ENCODE data around the gene CEACAM8.
A peak's percentile ranks its signal among the peaks of the same experiment; 100 is the strongest.
"Not testable (repeated sequence)": the region's sequence is repeated elsewhere in the genome, so short reads cannot be mapped to it uniquely, and the experiment has no call there.

Gene CEACAM8

DNA sequence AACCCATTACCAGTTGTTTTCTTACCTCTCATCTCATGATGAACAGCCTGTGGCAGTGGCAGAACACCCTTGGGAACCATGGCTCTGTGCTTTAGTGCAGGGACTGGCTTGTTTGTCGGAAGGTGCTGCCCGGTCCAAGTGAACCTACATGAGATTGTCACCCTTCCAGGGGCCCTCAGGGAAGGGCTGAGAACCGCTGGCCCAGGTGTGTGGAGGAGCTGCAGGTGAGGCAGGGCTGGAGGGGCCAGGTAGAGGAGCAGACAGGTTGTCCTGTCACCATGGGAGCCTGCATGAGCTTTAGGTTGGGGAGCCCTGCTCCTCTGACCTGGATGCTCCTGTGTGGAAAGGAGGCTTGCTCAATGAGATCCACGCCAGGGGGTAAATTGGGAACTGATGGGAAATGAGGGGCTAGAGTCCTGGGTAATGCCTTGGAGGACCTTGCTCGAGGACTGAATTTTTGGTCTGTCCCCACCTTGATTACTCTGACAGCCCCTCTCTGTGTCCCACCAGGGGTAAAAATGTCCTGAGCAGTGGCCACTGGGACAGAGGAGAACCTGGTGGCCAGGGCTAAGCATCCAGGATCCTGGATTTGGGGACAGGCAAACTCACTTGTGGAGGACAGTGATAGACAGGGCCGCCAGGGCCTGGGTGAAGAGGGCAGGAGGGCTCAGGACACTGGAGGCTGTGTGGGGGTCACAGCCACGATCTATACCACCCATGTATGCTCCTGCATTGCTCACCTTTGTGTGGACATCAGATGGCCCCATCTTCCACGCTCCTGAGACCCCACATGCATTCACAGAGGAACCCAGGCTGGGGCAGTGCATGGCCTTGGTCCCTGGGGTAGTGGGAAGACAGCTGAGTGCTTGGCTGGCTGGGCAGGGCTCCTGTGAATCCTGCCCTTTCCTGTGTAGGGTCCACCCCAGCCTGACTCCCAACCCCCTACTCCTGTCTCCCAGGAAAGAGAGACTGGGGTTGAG lies 42.3 kb downstream of the CEACAM8 start:
- no peaks in the 10 kb centered on the region for H3K4me1 ChIP-seq (ENCODE audit: control insufficient read depth, insufficient read depth, low read length)
- H3K27ac ChIP-seq (ENCODE audit: extremely low read depth, low read depth, low read length), result no peak overlapping the region
- ChIA-PET CTCF (interaction anchor here (0.6 to 4.8 kb wide), 4 partner anchors 10 to 15 kb away, joined by 3 to 23 read pairs (median 6); no protein-coding TSS in a partner anchor), POLR2A (interaction anchor here (0.6 kb wide), 1 partner anchor 781 kb away, joined by 3 read pairs; no protein-coding TSS in a partner anchor)
- H3K4me3 ChIP-seq (ENCODE audit: low read depth, low read length), result no peak overlapping the region
- TF ChIP-seq KLF7 (tag by site-specific recombination; IDR thresholded peaks at IDR 0.05; ENCODE audit: borderline replicate concordance), result no peak
- no peak for TF ChIP-seq ZNF138 (tag by site-specific recombination; IDR thresholded peaks at IDR 0.05; ENCODE audit: borderline replicate concordance)
- no peak for TF ChIP-seq ZNF223 (tag by site-specific recombination; IDR thresholded peaks at IDR 0.05)
- TF ChIP-seq GLI4 (tag by site-specific recombination; IDR thresholded peaks at IDR 0.05), result no peak
- no peak for TF ChIP-seq ZSCAN30 (tag by site-specific recombination; IDR thresholded peaks at IDR 0.05)
- TF ChIP-seq, protein P1, sequence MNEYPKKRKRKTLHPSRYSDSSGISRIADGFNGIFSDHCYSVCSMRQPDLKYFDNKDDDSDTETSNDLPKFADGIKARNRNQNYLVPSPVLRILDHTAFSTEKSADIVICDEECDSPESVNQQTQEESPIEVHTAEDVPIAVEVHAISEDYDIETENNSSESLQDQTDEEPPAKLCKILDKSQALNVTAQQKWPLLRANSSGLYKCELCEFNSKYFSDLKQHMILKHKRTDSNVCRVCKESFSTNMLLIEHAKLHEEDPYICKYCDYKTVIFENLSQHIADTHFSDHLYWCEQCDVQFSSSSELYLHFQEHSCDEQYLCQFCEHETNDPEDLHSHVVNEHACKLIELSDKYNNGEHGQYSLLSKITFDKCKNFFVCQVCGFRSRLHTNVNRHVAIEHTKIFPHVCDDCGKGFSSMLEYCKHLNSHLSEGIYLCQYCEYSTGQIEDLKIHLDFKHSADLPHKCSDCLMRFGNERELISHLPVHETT (tag by site-specific recombination; IDR thresholded peaks at IDR 0.05), result no peak
- H3K36me3 ChIP-seq (ENCODE audit: control insufficient read depth in 2 of 2, insufficient read depth in 1 of 2, low read length in 2 of 2), result no peaks in the 10 kb centered on the region
- no peaks in the 10 kb centered on the region for H3K9me3 ChIP-seq (ENCODE audit: control insufficient read depth, insufficient read depth, low read depth, low read length)

DNA sequence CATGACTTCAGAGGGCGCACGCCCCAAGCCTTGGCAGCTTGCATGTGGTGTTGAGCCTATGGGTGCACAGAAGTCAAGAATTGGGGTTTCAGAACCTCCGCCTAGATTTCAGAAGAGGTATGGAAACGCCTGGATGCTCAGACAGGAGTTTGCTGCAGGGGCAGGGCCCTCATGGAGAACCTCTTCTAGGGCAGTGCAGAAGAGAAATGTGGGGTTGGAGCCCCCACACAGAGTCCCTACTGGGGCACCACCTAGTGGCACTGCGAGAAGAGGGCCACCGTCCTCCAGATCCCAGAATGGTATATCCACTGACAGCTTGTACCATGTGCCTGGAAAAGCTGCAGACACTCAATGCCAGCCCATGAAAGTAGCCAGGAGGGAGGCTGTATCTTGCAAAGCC lies 44.2 kb downstream of the CEACAM8 start:
- H3K4me1 ChIP-seq (ENCODE audit: control insufficient read depth, insufficient read depth, low read length); H3K4me3 ChIP-seq (ENCODE audit: low read depth, low read length); H3K36me3 ChIP-seq (ENCODE audit: control insufficient read depth in 2 of 2, insufficient read depth in 1 of 2, low read length in 2 of 2); H3K27ac ChIP-seq (ENCODE audit: extremely low read depth, low read depth, low read length); H3K9me3 ChIP-seq (ENCODE audit: control insufficient read depth, insufficient read depth, low read depth, low read length); POLR2A ChIA-PET: not testable (repeated sequence)
- CTCF ChIA-PET, result interaction anchor here (0.6 to 1.7 kb wide), 4 partner anchors 11 to 191 kb away, joined by 3 to 5 read pairs (median 3); no protein-coding TSS in a partner anchor

DNA sequence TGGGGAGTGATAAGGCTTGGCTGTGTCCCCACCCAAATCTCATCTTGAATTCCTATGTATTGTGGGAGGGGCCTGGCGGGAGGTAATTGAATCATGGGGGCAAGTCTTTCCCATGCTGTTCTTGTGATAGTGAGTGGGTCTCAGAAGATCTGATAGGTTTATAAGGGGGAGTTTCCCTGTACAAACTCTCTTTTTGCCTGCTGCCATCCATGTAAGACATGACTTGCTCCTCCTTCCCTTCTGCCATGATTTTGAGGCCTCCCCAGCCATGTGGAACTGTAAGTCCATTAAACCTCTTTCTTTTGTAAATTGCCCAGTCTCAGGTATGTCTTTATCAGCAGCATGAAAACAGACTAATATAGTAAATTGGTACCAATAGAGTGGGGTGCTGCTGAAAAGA lies 45.7 kb downstream of the CEACAM8 start:
- not testable (repeated sequence) for H3K36me3 ChIP-seq (ENCODE audit: control insufficient read depth in 2 of 2, insufficient read depth in 1 of 2, low read length in 2 of 2); H3K27ac ChIP-seq (ENCODE audit: extremely low read depth, low read depth, low read length); H3K9me3 ChIP-seq (ENCODE audit: control insufficient read depth, insufficient read depth, low read depth, low read length); H3K4me3 ChIP-seq (ENCODE audit: low read depth, low read length); H3K4me1 ChIP-seq (ENCODE audit: control insufficient read depth, insufficient read depth, low read length)
- CTCF ChIA-PET, result interaction anchor here (1.3 to 1.7 kb wide), 2 partner anchors 98 to 99 kb away, joined by 3 to 5 read pairs; no protein-coding TSS in a partner anchor
- POLR2A ChIA-PET, result interaction anchor here (0.7 kb wide), 1 partner anchor 606 kb away, joined by 5 read pairs; no protein-coding TSS in a partner anchor

DNA sequence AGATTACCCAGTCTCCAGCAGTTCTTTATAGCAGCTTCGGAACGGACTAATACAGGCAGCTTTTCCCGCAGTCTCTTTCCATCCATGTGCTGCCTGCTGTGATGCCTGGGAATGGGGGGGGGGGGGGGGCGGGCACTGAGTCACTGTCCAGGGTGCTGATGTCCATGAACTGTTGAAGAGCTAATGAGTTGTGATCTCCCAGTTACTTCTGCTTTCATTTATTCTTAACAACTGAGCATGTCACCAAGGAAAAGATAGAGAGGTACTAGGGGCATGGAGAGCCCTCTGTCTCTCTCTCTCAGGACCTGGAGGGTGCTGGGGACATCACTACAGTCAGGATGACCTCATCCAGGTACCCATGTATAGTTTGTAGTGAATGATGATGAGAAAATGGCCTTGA lies 46.2 kb downstream of the CEACAM8 start:
- Histone ChIP-seq H3K9me3 (ENCODE audit: control insufficient read depth, insufficient read depth, low read depth, low read length) (no peaks in the 10 kb centered on the region), H3K27ac (ENCODE audit: extremely low read depth, low read depth, low read length) (no peak overlapping the region), H3K36me3 (ENCODE audit: control insufficient read depth in 2 of 2, insufficient read depth in 1 of 2, low read length in 2 of 2) (no peaks in the 10 kb centered on the region), H3K4me1 (ENCODE audit: control insufficient read depth, insufficient read depth, low read length) (no peaks in the 10 kb centered on the region), H3K4me3 (ENCODE audit: low read depth, low read length) (no peak overlapping the region)
- TF ChIP-seq, protein P2, sequence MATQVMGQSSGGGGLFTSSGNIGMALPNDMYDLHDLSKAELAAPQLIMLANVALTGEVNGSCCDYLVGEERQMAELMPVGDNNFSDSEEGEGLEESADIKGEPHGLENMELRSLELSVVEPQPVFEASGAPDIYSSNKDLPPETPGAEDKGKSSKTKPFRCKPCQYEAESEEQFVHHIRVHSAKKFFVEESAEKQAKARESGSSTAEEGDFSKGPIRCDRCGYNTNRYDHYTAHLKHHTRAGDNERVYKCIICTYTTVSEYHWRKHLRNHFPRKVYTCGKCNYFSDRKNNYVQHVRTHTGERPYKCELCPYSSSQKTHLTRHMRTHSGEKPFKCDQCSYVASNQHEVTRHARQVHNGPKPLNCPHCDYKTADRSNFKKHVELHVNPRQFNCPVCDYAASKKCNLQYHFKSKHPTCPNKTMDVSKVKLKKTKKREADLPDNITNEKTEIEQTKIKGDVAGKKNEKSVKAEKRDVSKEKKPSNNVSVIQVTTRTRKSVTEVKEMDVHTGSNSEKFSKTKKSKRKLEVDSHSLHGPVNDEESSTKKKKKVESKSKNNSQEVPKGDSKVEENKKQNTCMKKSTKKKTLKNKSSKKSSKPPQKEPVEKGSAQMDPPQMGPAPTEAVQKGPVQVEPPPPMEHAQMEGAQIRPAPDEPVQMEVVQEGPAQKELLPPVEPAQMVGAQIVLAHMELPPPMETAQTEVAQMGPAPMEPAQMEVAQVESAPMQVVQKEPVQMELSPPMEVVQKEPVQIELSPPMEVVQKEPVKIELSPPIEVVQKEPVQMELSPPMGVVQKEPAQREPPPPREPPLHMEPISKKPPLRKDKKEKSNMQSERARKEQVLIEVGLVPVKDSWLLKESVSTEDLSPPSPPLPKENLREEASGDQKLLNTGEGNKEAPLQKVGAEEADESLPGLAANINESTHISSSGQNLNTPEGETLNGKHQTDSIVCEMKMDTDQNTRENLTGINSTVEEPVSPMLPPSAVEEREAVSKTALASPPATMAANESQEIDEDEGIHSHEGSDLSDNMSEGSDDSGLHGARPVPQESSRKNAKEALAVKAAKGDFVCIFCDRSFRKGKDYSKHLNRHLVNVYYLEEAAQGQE (tag by site-specific recombination; IDR thresholded peaks at IDR 0.05), result peak; percentile 56; the same call in 1 of the 2 replicates
- TF ChIP-seq, protein P3, sequence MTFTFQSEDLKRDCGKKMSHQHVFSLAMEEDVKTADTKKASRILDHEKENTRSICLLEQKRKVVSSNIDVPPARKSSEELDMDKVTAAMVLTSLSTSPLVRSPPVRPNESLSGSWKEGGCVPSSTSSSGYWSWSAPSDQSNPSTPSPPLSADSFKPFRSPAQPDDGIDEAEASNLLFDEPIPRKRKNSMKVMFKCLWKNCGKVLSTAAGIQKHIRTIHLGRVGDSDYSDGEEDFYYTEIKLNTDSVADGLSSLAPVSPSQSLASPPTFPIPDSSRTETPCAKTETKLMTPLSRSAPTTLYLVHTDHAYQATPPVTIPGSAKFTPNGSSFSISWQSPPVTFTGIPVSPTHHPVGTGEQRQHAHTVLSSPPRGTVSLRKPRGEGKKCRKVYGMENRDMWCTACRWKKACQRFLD (tag by site-specific recombination; IDR thresholded peaks at IDR 0.05), result no peak
- ChIA-PET CTCF (no interaction called here), POLR2A (interaction anchor here (0.7 kb wide), 1 partner anchor 607 kb away, joined by 5 read pairs; no protein-coding TSS in a partner anchor)

Data from HEK293 (cell line).